A549 (cell line): ENCODE measurements around the gene EIF4E2.

Source experiments
- CBX2 ChIP-seq: fragments of 200-600 bp; sonication (generic); IDR thresholded peaks from 2 replicates; pipeline ENCODE4 v1.6.1; 2016; ENCODE audit warnings: low read depth, mild to moderate bottlenecking, borderline replicate concordance
- CBX8 ChIP-seq: fragments of 200-600 bp; sonication (generic); IDR thresholded peaks from 2 replicates; pipeline ENCODE4 v1.6.1; 2016
- CTCF ChIP-seq: fragments of >200 bp; sonication (Bioruptor Twin); formaldehyde crosslinking; IDR thresholded peaks from 3 replicates; pipeline ENCODE4 v1.5.1; 2016
- FOXS1 ChIP-seq: fragments of 250-450 bp; sonication (Bioruptor Pico); IDR thresholded peaks from 2 replicates; pipeline ENCODE4 v1.5.0; 2020; ENCODE audit warnings: mild to moderate bottlenecking, moderate library complexity
- GATA3 ChIP-seq: IDR thresholded peaks from 2 replicates; pipeline ENCODE4 v1.6.1; 2012; ENCODE audit warnings: borderline replicate concordance
- KDM1A ChIP-seq: fragments of 200-600 bp; sonication (generic); IDR thresholded peaks from 2 replicates; pipeline ENCODE4 v1.6.1; 2016; ENCODE audit warnings: low read depth, mild to moderate bottlenecking
- POLR2A ChIP-seq: IDR thresholded peaks from 2 replicates; pipeline ENCODE4 v1.6.1; 2012; ENCODE audit warnings: mild to moderate bottlenecking, low read length
- RFX5 ChIP-seq: fragments of 450-650 bp; IDR thresholded peaks from 2 replicates; pipeline ENCODE4 v1.7.1; 2014; ENCODE audit warnings: antibody characterized with exemption, mild to moderate bottlenecking, moderate library complexity
- ZFP36 ChIP-seq: fragments of 450-650 bp; IDR thresholded peaks from 2 replicates; pipeline ENCODE4 v1.6.1; 2014; ENCODE audit warnings: borderline replicate concordance; ENCODE audit not compliant: partially characterized antibody
- TF ChIP-seq, protein P1 (sequence below): IDR thresholded peaks from 2 replicates; pipeline ENCODE4 v1.6.1; 2012
- TF ChIP-seq, protein P2 (sequence below): fragments of 200-600 bp; sonication (generic); IDR thresholded peaks from 2 replicates; pipeline ENCODE4 v1.6.1; 2016; ENCODE audit warnings: antibody characterized with exemption, mild to moderate bottlenecking, moderate library complexity
- TF ChIP-seq, protein P3 (sequence below): fragments of 450-650 bp; IDR thresholded peaks from 2 replicates; pipeline ENCODE4 v1.6.1; 2014; ENCODE audit warnings: antibody characterized with exemption

DNA sequence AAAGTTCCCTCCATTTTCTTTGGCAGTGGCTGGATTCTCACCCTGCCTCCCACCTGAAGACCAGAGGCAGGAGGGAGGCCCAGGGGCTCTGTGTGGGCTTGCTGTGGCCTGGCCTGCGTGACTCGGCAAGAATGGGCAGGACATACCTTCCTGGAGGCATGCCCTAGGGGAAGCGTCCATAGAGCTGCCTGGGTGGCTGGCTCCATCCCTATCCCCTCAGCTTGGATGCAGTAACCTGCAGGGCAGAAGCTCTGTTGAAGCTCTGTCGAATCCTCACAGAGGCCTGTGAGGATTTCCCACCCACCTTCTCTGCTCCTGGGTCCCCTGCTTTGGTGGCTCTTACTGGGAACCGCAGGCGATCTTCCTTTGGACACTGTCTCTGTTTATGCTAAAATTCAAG, 31.6 kb upstream of the EIF4E2 start:
- no peak for TF ChIP-seq RFX5
- no peak for TF ChIP-seq GATA3
- TF ChIP-seq, protein P1, sequence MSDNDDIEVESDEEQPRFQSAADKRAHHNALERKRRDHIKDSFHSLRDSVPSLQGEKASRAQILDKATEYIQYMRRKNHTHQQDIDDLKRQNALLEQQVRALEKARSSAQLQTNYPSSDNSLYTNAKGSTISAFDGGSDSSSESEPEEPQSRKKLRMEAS = no peak
- TF ChIP-seq POLR2A = no peak
- TF ChIP-seq CBX8 = no peak
- TF ChIP-seq FOXS1 = no peak
- TF ChIP-seq, protein P2, sequence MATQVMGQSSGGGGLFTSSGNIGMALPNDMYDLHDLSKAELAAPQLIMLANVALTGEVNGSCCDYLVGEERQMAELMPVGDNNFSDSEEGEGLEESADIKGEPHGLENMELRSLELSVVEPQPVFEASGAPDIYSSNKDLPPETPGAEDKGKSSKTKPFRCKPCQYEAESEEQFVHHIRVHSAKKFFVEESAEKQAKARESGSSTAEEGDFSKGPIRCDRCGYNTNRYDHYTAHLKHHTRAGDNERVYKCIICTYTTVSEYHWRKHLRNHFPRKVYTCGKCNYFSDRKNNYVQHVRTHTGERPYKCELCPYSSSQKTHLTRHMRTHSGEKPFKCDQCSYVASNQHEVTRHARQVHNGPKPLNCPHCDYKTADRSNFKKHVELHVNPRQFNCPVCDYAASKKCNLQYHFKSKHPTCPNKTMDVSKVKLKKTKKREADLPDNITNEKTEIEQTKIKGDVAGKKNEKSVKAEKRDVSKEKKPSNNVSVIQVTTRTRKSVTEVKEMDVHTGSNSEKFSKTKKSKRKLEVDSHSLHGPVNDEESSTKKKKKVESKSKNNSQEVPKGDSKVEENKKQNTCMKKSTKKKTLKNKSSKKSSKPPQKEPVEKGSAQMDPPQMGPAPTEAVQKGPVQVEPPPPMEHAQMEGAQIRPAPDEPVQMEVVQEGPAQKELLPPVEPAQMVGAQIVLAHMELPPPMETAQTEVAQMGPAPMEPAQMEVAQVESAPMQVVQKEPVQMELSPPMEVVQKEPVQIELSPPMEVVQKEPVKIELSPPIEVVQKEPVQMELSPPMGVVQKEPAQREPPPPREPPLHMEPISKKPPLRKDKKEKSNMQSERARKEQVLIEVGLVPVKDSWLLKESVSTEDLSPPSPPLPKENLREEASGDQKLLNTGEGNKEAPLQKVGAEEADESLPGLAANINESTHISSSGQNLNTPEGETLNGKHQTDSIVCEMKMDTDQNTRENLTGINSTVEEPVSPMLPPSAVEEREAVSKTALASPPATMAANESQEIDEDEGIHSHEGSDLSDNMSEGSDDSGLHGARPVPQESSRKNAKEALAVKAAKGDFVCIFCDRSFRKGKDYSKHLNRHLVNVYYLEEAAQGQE = no peak
- no peak for TF ChIP-seq CTCF
- TF ChIP-seq CBX2 = no peak
- no peak for TF ChIP-seq ZFP36
- TF ChIP-seq, protein P3, sequence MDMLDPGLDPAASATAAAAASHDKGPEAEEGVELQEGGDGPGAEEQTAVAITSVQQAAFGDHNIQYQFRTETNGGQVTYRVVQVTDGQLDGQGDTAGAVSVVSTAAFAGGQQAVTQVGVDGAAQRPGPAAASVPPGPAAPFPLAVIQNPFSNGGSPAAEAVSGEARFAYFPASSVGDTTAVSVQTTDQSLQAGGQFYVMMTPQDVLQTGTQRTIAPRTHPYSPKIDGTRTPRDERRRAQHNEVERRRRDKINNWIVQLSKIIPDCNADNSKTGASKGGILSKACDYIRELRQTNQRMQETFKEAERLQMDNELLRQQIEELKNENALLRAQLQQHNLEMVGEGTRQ = no peak
- no peak for TF ChIP-seq KDM1A
